Measurements from ENCODE around the gene ADAM22. TPM values are rescaled to one million over a fixed set of nuclear protein-coding genes. Genes with fewer than 3 reads are reported as not detected.

Gene ADAM22
- total RNA-seq, 1 experiment from 2014 or later: 10.0 TPM

- RAD21 ChIA-PET (ENCODE audit: low non-redundant PET in 1 of 2, low total read pairs in 2 of 2, uncharacterized antibody in 2 of 2, unreplicated experiment in 2 of 2): interaction anchor here (0.7 kb wide), 2 partner anchors 50 to 561 kb away, joined by 3 to 6 read pairs; no protein-coding TSS in a partner anchor
- no peaks in the 10 kb centered on the region for H3K9me2 ChIP-seq (ENCODE audit: insufficient read depth)
- TF ChIP-seq ELF1 (IDR thresholded peaks at IDR 0.05; ENCODE audit: borderline replicate concordance, low read depth): no peak
- TF ChIP-seq RAD21 (IDR thresholded peaks at IDR 0.05; ENCODE audit: low read depth): no peak
- no peaks in the 10 kb centered on the region for H3K27me3 ChIP-seq (ENCODE audit: insufficient read depth, low read length)
- no peaks in the 10 kb centered on the region for H3K9me3 ChIP-seq (ENCODE audit: control insufficient read depth in 1 of 2, insufficient read depth in 1 of 2, low read depth in 1 of 2, low read length in 2 of 2)
- no peaks in the 10 kb centered on the region for H3K4me1 ChIP-seq (ENCODE audit: control insufficient read depth in 1 of 2, insufficient read depth in 2 of 2, low read length in 2 of 2)
- H3K4me2 ChIP-seq (ENCODE audit: low read length): no peak overlapping the region
- POLR2A ChIA-PET: no interaction called here
- intact Hi-C loops (cut with micrococcal nuclease): no loop called here
- H3K36me3 ChIP-seq (ENCODE audit: control insufficient read depth in 1 of 2, insufficient read depth in 2 of 2, low read length in 2 of 2): no peaks in the 10 kb centered on the region
- no peak overlapping the region for H3K4me3 ChIP-seq (replicated peaks in 1 of 2; ENCODE audit: low read depth in 1 of 2, low read length in 2 of 2)
- no peaks in the 10 kb centered on the region for H3K79me2 ChIP-seq (ENCODE audit: insufficient read depth, low read length)
- no peak for DNase-seq (ENCODE audit: low read depth, low spot score)
- no TSS peak for BruUV-seq (replicated peaks)
- H3K9ac ChIP-seq (ENCODE audit: low read length): no peak overlapping the region
- ATAC-seq: no peak
- no peak overlapping the region for H2AFZ ChIP-seq (ENCODE audit: low read depth, low read length, poor library complexity, severe bottlenecking)
- no peaks in the 10 kb centered on the region for H4K20me1 ChIP-seq (ENCODE audit: insufficient read depth)
- CTCF ChIA-PET: no interaction called here
- H3K27ac ChIP-seq (ENCODE audit: low read depth, low read length): no peak overlapping the region
Observed at GRCh38 chr7:88062238-88062637, 128.2 kb downstream of the ADAM22 start.

GRCh38 chr7:88069093-88069492, 135.0 kb downstream of the ADAM22 start:
- ChIA-PET POLR2A (no interaction called here), CTCF (no interaction called here), RAD21 (ENCODE audit: low non-redundant PET in 1 of 2, low total read pairs in 2 of 2, uncharacterized antibody in 2 of 2, unreplicated experiment in 2 of 2) (no interaction called here)
- Histone ChIP-seq H3K4me2 (ENCODE audit: low read length) (no peak overlapping the region), H3K36me3 (ENCODE audit: control insufficient read depth in 1 of 2, insufficient read depth in 2 of 2, low read length in 2 of 2) (no peaks in the 10 kb centered on the region), H3K9ac (ENCODE audit: low read length) (no peak overlapping the region), H2AFZ (ENCODE audit: low read depth, low read length, poor library complexity, severe bottlenecking) (no peak overlapping the region), H4K20me1 (ENCODE audit: insufficient read depth) (no peaks in the 10 kb centered on the region), H3K4me1 (ENCODE audit: control insufficient read depth in 1 of 2, insufficient read depth in 2 of 2, low read length in 2 of 2) (no peaks in the 10 kb centered on the region), H3K9me2 (ENCODE audit: insufficient read depth) (no peaks in the 10 kb centered on the region), H3K4me3 (replicated peaks in 1 of 2; ENCODE audit: low read depth in 1 of 2, low read length in 2 of 2) (no peak overlapping the region), H3K27me3 (ENCODE audit: insufficient read depth, low read length) (no peaks in the 10 kb centered on the region), H3K79me2 (ENCODE audit: insufficient read depth, low read length) (no peaks in the 10 kb centered on the region), H3K27ac (ENCODE audit: low read depth, low read length) (no peak overlapping the region), H3K9me3 (ENCODE audit: control insufficient read depth in 1 of 2, insufficient read depth in 1 of 2, low read depth in 1 of 2, low read length in 2 of 2) (no peaks in the 10 kb centered on the region)
- ATAC-seq (no peak), DNase-seq (ENCODE audit: low read depth, low spot score) (no peak)
- no TSS peak for BruUV-seq (replicated peaks)
- TF ChIP-seq ZNF274 (IDR thresholded peaks at IDR 0.05; ENCODE audit: low read depth, low read length) (no peak), EZH2phosphoT487 (IDR thresholded peaks at IDR 0.05; ENCODE audit: borderline replicate concordance) (no peak), SRF (IDR thresholded peaks at IDR 0.05; ENCODE audit: low read depth) (no peak), CEBPB (IDR thresholded peaks at IDR 0.05; ENCODE audit: low read depth) (no peak), SIN3A (IDR thresholded peaks at IDR 0.05; ENCODE audit: low read depth) (no peak), EGR1 (IDR thresholded peaks at IDR 0.05; ENCODE audit: low read depth) (no peak)
- intact Hi-C loops (cut with micrococcal nuclease): no loop called here
